ENCODE measurements around the gene PET117.
A peak's percentile ranks its signal among the peaks of the same experiment; 100 is the strongest.
"Not testable (repeated sequence)": the region's sequence is repeated elsewhere in the genome, so short reads cannot be mapped to it uniquely, and the experiment has no call there.

PET117 gene

GRCh38 chr20:18137412-18138265, at the start of gene PET117, which contains the start of gene KAT14:
TSS of gene PET117 (plus strand) at chr20:18137863. CDS start at chr20:18137956, 93 bp downstream.
TSS of gene KAT14 (plus strand) at chr20:18137863. CDS start at chr20:18142661, 4,798 bp downstream.
- peak; percentile 80 for DNase-seq (ENCODE audit: low read depth)

DNA sequence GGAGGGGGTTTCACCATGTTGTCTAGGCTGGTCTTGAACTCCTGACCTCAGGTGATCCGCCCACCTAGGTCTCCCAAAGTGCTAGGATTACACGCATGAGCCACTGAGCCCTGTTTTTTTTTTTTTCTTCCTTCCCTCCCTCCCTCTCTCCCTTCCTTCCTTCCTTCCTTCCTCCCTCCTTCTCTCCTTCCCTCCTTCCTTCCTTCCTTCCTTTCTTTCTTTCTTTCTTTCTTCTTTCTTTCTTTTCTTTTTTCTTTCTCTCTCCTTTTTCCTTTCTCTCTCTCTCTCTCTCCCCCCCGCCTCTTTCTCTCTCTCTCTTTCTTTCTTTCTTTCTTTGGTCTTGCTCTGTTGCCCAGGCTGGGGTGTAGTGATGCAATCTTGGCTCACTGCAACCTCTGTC, 49.4 kb upstream of the PET117 start:
- not testable (repeated sequence) for DNase-seq (ENCODE audit: low read depth)

GRCh38 chr20:18088841-18089240, 48.8 kb upstream of the PET117 start:
- DNase-seq (ENCODE audit: low read depth): not testable (repeated sequence)

- no peak for DNase-seq (ENCODE audit: low read depth)
Measured at GRCh38 chr20:18090044-18090443, 47.6 kb upstream of the PET117 start.

- DNase-seq (ENCODE audit: low read depth): no peak
Measured at GRCh38 chr20:18090477-18090876, 47.2 kb upstream of the PET117 start.

DNA sequence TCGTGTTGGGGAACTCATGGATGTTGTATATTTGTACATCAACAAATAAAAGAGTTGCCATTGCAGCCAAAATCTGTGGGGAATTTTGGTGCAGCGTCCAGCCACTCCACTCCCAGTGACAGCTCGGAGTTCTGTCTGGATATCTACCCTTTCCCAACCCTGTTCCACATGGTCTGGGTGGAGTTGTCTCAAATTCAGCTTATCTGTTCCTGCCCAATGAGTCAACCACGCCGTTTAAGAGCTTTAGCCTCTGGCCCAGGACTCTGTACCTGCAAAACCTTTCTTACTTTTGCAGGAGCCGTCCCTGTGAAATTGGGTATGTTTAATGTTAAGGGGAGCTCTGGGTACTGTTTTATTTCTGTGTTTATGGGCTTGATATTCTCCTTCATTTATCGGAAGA, 46.0 kb upstream of the PET117 start:
- DNase-seq (ENCODE audit: low read depth): no peak

DNA sequence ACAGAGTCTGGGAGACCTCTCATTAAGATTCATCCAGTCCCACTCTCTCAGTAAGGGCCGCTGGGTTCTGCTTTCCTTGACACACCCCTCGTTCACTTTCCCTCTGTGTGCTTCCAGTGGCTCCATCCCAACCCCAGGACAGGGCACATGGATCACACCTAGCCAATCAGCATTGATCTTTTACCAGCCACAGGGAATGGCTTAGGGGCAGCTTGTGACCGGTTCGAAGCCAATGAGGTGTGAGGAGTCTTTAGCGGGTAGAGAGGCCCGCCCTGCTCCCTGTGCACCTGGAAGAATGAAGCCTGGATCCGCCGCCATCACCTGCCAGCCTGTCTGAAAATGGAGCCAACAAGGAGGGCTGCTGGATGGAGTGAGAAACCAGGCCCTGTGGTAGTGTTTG, 44.8 kb upstream of the PET117 start:
- no peak for DNase-seq (ENCODE audit: low read depth)

DNA sequence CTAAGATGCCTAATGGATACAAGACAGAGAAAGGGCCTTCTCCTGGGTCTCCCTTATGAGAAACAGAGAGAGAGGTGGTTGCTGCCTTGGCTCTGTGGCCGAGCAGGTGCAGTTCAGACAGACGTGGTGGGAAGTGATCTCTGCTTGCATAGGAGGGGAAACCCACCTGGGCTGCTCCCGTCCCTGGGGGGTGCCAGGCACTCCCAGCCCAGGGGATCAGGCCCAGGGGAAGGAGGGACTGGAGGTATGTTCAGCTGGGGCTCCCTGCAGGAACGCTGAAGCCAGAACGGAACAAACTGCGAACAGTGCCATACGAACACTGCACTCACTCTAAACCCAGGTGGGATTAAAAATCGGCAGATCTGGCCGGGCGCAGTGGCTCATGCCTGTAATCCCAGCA, 44.3 kb upstream of the PET117 start:
- DNase-seq (ENCODE audit: low read depth): no peak

DNA sequence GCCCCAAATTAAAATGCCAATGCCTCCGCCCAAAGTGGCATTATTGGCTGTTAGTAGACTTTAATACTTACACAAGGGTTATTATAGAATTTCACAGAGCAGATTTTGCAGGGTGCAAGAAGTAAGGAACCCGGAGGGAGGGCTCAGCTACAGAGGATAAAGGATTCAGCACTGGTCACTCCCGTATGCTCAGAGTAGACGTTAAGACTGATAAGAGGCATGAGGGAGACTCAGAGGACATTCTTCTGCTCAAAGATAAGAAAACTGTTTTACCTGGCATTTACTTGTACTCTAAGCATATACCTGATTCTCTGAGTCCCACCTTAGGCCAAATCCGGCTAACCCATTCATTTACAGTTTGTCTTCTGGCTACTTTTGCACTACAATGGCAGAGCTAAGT, 43.5 kb upstream of the PET117 start:
- no peak for DNase-seq (ENCODE audit: low read depth)

DNA sequence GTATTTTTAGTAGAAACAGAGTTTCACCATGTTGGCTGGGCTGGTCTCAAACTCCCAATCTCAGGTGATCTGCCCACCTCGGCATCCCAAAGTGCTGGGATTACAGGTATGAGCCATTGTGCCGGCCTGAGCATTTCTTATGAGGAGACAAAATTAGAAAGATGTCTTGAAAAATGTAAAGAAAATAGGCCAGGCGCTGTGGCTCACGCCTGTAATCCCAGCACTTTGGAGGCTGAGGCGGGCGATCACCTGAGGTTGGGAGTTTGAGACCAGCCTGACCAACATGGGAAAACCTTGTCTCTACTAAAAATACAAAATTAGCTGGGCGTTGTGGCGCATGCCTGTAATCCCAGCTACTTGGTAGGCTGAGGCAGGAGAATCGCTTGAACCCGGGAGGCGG, 37.1 kb upstream of the PET117 start:
- DNase-seq (ENCODE audit: low read depth): not testable (repeated sequence)

DNA sequence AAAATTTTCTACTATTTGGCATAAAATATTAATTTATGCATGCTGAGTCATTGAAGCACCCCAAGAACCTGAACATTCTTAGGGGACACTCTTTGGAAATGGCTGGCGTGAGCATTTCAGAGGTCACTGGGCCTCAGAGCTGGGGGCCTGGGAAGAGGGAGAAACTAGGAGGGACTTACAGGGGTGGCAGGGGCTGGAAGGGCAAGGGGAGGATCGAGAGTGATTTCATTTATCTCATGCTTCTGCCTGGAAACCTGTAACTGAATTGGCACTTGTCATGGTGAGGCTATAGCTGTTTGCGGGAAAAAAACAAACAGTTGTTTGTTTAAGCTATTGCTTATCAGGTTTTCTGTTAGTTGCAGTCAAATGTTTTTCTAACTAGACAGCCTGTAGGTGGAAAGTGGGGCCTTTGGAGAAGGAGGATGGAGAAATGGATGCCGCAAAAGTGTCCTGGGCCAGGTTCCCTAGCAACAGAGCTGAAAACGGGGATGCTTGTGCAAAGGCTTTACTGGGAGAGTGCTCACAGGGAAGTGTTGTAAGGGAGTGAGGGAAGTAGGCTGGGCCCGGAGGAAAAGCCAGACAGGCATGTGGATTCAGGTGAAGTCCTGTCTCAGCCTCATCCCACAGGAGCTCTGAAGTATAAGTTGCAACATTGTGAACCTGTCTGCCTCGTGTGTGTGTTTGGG, 36.4 kb upstream of the PET117 start:
- no peak for DNase-seq (ENCODE audit: low read depth)

DNA sequence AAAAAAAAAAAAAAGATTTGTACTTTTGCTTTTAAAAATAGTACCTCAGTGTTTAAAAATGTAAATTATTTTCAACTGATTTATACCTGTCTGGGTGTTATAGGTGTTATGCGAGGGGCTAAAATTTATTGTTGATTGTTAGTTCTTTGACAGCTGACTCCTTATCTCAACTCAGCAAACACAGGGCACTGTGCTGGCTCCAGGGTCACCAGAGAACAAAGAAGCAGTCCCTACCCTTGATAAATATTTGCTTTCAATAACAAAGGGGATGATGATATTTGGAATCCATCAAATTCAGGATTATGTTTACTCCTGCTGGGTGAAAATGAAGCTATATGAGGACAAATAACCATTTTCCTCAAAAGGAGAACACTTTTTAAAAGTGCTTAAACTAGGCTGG, 34.2 kb upstream of the PET117 start:
- no peak for DNase-seq (ENCODE audit: low read depth)

GRCh38 chr20:18108326-18108725, 29.3 kb upstream of the PET117 start:
- no peak for DNase-seq (ENCODE audit: low read depth)

- not testable (repeated sequence) for DNase-seq (ENCODE audit: low read depth)
Measured at GRCh38 chr20:18128574-18128973, 9.1 kb upstream of the PET117 start.

- DNase-seq (ENCODE audit: low read depth): no peak
Measured at GRCh38 chr20:18132663-18133062, 5.0 kb upstream of the PET117 start.

- DNase-seq (ENCODE audit: low read depth): no peak
Measured at GRCh38 chr20:18133962-18134361, 3.7 kb upstream of the PET117 start.

- no peak for DNase-seq (ENCODE audit: low read depth)
Measured at GRCh38 chr20:18138266-18138582, 561 bp downstream of the PET117 start.

GRCh38 chr20:18138639-18139583, 1.2 kb downstream of the PET117 start:
- DNase-seq (ENCODE audit: low read depth): no peak

GRCh38 chr20:18139832-18140231, 2.2 kb downstream of the PET117 start:
- no peak for DNase-seq (ENCODE audit: low read depth)

GRCh38 chr20:18144541-18145099, 7.0 kb downstream of the PET117 start:
- no peak for DNase-seq (ENCODE audit: low read depth)

GRCh38 chr20:18154342-18154741, 16.7 kb downstream of the PET117 start:
- DNase-seq (ENCODE audit: low read depth): no peak

DNA sequence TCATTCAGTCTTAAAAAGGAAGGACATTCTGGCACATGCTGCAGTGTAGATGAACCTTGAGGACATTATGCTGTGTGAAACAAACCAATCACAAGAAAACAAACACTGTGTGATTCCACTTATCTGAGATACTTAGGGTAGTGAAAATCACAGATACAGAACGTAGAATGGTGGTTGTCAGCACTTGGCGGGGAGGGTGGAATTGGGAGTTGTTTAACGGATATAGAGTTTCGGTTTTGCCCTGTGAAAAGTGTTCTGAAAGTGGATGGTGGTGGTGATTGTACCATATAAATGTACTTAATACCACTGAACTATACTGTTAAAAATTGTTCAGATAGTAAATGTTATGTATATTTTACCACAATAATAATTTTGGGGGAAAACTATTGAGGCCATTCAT, 18.4 kb downstream of the PET117 start:
- no peak for DNase-seq (ENCODE audit: low read depth)

Data from stimulated activated CD8-positive, alpha-beta memory T cell treated with anti-CD3 and anti-CD28 coated beads, Interleukin-12 subunit alpha, Interleukin-12 subunit beta, amount 100 ng/mL, for 1 hour (primary cell).